ENCODE results near the gene PLEKHG2.
"Not testable (repeated sequence)": the region's sequence is repeated elsewhere in the genome, so short reads cannot be mapped to it uniquely, and the experiment has no call there.

Gene PLEKHG2

DNA sequence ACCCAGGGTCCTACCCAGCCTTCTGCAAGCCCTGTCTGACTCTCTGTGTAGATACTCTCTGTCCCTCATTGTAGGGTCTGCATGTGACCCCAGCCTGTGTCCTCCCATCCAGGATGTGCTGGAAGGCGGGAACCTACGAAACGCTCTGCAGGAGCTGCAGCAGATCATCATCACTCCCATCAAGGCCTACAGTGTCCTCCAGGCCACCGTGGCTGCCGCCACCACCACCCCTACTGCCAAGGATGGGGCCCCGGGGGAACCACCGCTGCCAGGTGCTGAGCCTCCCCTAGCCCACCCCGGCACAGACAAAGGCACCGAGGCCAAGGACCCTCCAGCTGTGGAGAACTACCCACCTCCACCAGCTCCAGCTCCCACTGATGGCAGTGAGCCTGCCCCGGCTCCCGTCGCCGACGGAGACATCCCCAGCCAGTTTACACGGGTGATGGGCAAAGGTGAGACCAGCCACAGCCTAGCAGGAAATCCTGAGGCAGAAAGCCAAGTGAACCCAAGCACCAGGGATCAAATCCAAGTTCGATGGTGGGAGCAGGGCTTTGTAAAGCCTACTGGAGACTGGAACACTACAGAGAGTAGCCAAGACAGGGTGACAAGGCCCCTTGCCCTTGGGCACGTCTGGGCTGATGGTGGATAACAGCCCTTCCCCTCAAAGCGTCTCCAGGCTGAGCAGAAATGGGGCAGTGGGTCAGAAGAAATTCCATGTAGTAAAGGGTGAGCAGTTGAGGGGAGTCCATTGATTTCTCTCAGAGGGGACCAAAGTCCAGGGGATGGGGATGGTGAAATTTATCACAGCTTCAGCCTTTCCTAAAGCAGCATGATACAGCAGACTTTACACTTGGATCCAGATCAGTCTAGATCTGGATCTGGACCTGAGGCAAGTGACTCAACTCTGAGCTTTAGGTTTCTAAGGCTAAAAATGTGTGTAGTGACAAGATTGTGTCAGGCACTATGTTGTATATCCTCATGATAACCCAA is 34.8 kb upstream of the PLEKHG2 start:
- no peak overlapping the region for H3K4me3 ChIP-seq (ENCODE audit: low read depth, low read length)
- no peak overlapping the region for H3K9ac ChIP-seq (ENCODE audit: low read length)
- H3K27ac ChIP-seq (ENCODE audit: low read depth, low read length): no peak overlapping the region
- H3K4me1 ChIP-seq (ENCODE audit: control insufficient read depth, insufficient read depth, low read length): no peaks in the 10 kb centered on the region
- peaks cover 89% of the 10 kb centered on the region for H3K36me3 ChIP-seq (ENCODE audit: control insufficient read depth, insufficient read depth, low read length)
- no peaks in the 10 kb centered on the region for H3K27me3 ChIP-seq (ENCODE audit: control insufficient read depth, insufficient read depth, low read length)
- no peaks in the 10 kb centered on the region for H3K9me3 ChIP-seq (ENCODE audit: control insufficient read depth, insufficient read depth, low read depth, low read length)

DNA sequence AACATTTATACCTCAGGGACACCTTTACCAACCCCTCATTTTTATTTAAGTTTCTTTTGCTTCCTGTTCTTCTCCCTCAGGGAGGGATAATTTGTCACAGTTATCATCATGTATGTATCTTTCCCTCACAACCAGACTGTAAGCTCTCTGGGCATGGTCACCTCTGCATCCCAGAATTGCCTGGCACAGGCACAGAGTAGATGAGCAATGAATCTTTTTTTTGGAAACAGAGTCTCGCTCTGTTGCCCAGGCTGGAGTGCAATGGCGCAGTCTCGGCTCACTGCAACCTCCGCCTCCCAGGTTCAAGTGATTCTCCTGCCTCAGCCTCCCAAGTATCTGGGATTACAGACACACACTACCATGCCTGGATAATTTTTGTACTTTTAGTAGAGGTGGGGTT is 33.1 kb upstream of the PLEKHG2 start:
- not testable (repeated sequence) for H3K4me1 ChIP-seq (ENCODE audit: control insufficient read depth, insufficient read depth, low read length); H3K27ac ChIP-seq (ENCODE audit: low read depth, low read length); H3K9me3 ChIP-seq (ENCODE audit: control insufficient read depth, insufficient read depth, low read depth, low read length); H3K4me3 ChIP-seq (ENCODE audit: low read depth, low read length); H3K27me3 ChIP-seq (ENCODE audit: control insufficient read depth, insufficient read depth, low read length); H3K9ac ChIP-seq (ENCODE audit: low read length)
- H3K36me3 ChIP-seq (ENCODE audit: control insufficient read depth, insufficient read depth, low read length): peaks cover 94% of the 10 kb centered on the region

DNA sequence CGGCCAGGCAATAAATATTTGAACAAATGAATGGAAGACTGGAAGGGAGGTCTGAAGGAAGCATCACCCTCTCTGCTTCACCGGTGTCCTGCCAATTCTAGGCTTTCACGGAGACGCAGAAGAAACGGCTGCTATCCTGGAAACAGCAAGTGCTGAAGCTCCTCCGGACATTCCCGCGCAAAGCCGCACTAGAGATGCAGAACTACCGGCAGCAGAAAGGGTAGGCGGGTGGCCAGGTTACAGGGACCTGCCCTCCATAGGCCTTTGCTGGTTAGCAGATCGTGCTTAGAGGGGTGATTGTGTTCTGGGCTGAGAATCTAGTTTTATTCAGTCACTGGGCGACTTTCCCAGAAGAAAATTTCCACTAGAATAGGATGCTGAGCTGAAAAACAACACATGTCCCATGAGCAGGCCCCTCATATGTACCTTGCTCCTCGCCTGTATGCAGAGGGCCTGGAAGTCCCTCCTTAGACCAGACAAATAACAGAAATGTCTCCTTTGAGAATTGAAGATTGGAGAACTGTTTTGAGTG is 32.5 kb upstream of the PLEKHG2 start:
- Histone ChIP-seq H3K9me3 (ENCODE audit: control insufficient read depth, insufficient read depth, low read depth, low read length) (no peaks in the 10 kb centered on the region), H3K4me3 (ENCODE audit: low read depth, low read length) (no peak overlapping the region), H3K9ac (ENCODE audit: low read length) (no peak overlapping the region), H3K27ac (ENCODE audit: low read depth, low read length) (no peak overlapping the region), H3K36me3 (ENCODE audit: control insufficient read depth, insufficient read depth, low read length) (peaks cover 96% of the 10 kb centered on the region), H3K4me1 (ENCODE audit: control insufficient read depth, insufficient read depth, low read length) (no peaks in the 10 kb centered on the region), H3K27me3 (ENCODE audit: control insufficient read depth, insufficient read depth, low read length) (no peaks in the 10 kb centered on the region)

DNA sequence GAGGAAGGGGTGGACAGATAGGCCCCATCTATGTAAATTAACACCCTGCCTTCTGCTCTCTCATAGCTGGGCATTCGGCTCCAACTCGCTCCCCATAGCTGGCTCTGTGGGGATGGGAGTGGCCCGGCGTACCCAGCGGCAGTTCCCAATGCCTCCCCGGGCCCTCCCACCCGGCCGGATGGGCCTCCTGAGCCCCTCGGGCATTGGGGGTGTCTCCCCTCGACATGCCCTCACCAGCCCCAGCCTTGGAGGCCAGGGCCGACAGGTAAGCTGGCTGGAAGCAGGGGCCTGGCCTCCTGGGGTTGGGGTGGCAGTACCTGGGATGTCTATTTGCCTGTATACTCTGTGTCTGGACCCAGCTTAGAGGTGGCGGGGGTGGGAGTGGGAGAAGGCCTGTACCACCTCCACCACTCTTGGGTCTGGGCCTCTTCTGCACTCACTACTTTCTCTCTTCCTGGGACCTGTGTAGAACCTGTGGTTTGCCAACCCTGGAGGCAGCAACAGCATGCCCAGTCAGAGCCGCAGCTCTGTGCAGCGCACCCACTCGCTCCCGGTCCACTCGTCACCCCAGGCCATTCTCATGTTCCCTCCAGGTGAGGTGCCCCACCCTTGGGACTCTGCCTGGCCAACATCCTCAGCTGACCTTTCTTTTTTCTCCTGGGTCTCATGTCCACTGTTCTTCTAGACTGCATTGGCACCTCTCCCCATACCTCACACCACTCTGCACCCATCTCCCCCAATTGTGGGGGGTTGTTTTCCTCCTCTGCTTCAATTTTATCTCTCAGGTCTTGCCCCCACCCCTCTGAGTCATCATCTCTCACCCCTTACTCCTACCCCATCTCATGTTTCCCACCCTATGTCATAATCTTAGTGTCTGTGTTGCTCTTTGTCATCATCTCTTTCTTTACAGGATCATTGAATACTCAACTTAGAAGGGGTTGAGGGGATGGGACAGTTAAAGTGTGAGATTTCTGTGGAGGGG is 31.7 kb upstream of the PLEKHG2 start:
- Histone ChIP-seq H3K4me1 (ENCODE audit: control insufficient read depth, insufficient read depth, low read length) (no peaks in the 10 kb centered on the region), H3K36me3 (ENCODE audit: control insufficient read depth, insufficient read depth, low read length) (peaks cover 96% of the 10 kb centered on the region), H3K27me3 (ENCODE audit: control insufficient read depth, insufficient read depth, low read length) (no peaks in the 10 kb centered on the region), H3K9me3 (ENCODE audit: control insufficient read depth, insufficient read depth, low read depth, low read length) (no peaks in the 10 kb centered on the region), H3K4me3 (ENCODE audit: low read depth, low read length) (no peak overlapping the region), H3K9ac (ENCODE audit: low read length) (no peak overlapping the region), H3K27ac (ENCODE audit: low read depth, low read length) (no peak overlapping the region)

DNA sequence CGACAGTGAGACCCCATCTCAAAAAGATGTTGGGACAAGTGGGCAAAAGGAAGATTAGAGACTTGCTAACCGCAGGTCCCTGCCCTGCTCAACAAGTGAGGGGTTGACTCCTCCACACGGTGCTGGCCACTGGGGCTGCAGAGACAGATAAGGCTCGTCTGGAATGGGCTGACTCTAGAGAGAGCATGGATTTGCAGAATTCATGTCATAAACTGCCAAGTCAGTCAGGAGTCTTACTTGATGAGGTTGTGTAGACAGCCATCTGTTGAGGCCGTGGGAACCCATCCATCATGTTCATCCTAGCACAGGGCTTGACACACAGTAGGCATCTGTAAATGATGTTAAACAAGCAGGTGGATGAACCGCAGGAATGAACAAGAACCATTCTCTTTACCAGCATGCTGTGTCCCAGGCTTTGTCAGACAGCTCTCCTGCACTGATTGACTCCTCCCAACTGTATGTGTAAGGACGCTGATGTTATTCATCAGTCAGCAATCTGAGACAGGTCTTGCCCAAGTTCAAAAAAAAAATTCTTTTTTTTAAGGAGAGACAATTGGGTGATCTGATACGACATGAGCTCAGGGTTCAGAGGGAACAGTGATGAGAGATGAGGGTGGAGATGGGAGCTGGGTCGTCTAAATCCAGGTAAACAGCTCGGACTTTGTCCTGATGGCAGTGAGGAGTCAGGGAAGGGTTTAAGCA is 30.4 kb upstream of the PLEKHG2 start:
- no peak overlapping the region for H3K27ac ChIP-seq (ENCODE audit: low read depth, low read length)
- no peaks in the 10 kb centered on the region for H3K4me1 ChIP-seq (ENCODE audit: control insufficient read depth, insufficient read depth, low read length)
- no peak overlapping the region for H3K4me3 ChIP-seq (ENCODE audit: low read depth, low read length)
- peaks cover 96% of the 10 kb centered on the region for H3K36me3 ChIP-seq (ENCODE audit: control insufficient read depth, insufficient read depth, low read length)
- no peak overlapping the region for H3K9ac ChIP-seq (ENCODE audit: low read length)
- no peaks in the 10 kb centered on the region for H3K27me3 ChIP-seq (ENCODE audit: control insufficient read depth, insufficient read depth, low read length)
- H3K9me3 ChIP-seq (ENCODE audit: control insufficient read depth, insufficient read depth, low read depth, low read length): no peaks in the 10 kb centered on the region

DNA sequence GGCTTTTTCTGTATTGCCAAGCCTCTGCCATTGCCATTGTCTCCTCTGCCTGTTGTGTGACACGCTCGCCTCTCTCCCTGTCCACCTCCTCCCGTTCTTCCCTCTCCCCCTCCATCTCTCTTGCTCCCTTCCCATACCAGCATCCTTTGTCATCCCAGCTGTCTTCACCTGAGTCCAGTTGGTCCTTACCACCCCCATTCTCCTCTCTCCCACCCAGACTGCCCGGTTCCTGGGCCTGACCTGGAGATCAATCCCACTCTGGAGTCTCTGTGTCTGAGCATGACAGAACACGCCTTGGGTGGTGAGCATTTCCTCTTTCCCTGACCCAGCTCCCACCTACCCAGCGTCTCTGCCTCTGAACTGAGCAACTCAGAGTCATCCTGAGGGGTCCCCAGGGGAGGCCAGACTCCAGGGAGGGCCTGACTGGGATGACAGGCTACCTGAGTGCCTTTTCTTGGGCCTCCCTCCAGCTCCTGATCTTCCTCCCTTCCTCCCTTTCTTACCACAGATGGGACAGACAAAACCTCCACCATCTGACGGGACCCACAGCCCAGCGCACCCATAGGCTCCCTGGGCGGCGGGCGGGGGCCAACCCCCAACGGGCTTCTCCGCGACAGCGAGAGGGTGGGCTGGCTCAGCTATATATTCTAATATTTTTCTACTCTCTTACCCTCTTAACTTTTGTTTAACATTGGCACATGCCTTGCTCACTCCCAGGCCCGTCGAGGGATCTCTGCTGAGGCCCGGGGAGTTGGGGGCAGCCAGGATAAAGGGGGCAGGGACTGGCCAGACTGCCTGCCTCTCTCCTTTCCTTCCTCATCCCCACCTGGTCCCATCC is 29.3 kb upstream of the PLEKHG2 start:
- Histone ChIP-seq H3K27me3 (ENCODE audit: control insufficient read depth, insufficient read depth, low read length) (no peaks in the 10 kb centered on the region), H3K27ac (ENCODE audit: low read depth, low read length) (no peak overlapping the region), H3K4me3 (ENCODE audit: low read depth, low read length) (no peak overlapping the region), H3K9ac (ENCODE audit: low read length) (no peak overlapping the region), H3K9me3 (ENCODE audit: control insufficient read depth, insufficient read depth, low read depth, low read length) (no peaks in the 10 kb centered on the region), H3K36me3 (ENCODE audit: control insufficient read depth, insufficient read depth, low read length) (peaks cover 94% of the 10 kb centered on the region), H3K4me1 (ENCODE audit: control insufficient read depth, insufficient read depth, low read length) (no peaks in the 10 kb centered on the region)

DNA sequence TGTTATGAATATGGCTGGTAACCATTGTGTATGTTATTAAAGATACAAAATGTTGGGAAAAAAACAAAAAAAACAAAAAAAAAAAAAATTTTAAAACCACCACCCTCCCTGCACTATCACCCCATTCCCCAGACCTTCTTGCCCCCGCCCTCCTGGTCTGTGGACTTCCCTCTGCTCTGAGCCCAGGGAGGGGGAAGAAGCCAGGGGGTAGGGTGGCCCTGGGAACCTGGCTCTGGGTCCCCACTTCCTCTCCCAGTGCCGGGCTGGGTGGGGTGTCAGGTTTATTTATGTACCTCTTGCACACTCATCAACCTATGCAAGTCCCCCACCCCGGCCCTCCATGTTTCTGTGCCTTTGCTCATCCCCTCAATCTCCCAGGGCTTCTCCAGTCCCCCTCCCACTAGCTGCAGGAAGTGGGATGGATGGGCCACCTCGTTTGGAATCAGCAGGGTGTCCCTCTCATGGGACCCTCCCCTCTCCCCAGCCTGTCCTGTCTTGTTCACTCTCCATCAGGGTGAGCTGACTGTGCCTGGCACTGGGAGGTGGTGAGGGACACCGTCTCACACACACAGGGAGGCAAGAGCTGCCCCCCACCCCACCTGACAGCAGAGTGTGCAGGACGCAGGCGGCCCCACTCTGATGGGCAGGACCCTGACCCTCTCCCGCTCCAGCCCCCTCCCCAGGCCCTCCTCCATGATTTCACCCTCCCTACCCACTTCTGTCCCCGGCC is 27.5 kb upstream of the PLEKHG2 start:
- H3K4me1 ChIP-seq (ENCODE audit: control insufficient read depth, insufficient read depth, low read length): peaks cover 3% of the 10 kb centered on the region; the same call in 1 of the 2 replicates
- no peaks in the 10 kb centered on the region for H3K9me3 ChIP-seq (ENCODE audit: control insufficient read depth, insufficient read depth, low read depth, low read length)
- no peaks in the 10 kb centered on the region for H3K27me3 ChIP-seq (ENCODE audit: control insufficient read depth, insufficient read depth, low read length)
- no peak overlapping the region for H3K9ac ChIP-seq (ENCODE audit: low read length)
- H3K36me3 ChIP-seq (ENCODE audit: control insufficient read depth, insufficient read depth, low read length): peaks cover 92% of the 10 kb centered on the region
- no peak overlapping the region for H3K27ac ChIP-seq (ENCODE audit: low read depth, low read length)
- no peak overlapping the region for H3K4me3 ChIP-seq (ENCODE audit: low read depth, low read length)

DNA sequence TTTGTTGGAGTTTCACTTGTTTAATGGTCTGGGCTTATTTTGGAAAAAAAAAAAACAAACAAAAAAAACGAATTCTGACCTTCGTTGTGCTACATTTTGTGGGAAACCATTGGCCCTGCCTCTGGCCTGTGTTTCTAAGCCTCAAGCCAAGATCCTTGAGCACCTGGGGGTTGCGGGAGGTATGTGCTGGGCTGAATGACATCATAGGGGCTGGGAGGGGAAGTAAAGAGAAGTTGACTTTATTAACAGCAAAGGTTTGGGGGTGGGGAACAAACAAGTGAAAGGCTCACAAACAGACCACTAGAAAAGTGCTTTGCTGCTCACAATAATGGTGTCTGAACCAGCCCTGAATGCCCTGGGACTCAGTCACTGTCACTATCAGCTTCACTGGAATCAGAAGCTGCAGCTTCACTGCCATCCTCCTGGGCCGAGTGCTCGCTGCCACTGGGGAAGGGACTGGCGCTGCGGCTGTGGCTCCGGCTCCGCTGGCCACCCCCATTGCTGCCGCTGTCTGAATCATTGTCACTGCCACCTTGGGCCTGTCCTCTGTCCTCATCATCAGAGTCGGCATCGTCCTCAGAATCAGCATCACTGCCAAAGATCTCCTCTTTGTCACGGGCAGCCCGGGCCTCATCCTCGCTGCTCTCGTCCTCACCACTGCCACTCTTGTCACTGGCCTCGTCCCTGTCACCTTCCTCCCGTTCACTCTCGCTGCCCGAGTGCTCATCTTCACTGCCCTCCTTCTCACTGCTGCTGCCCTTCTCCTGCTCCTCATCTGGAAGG is 26.6 kb upstream of the PLEKHG2 start:
- no peaks in the 10 kb centered on the region for H3K9me3 ChIP-seq (ENCODE audit: control insufficient read depth, insufficient read depth, low read depth, low read length)
- no peaks in the 10 kb centered on the region for H3K27me3 ChIP-seq (ENCODE audit: control insufficient read depth, insufficient read depth, low read length)
- H3K9ac ChIP-seq (ENCODE audit: low read length): no peak overlapping the region
- no peak overlapping the region for H3K27ac ChIP-seq (ENCODE audit: low read depth, low read length)
- peaks cover 5% of the 10 kb centered on the region; the same call in 1 of the 2 replicates for H3K4me1 ChIP-seq (ENCODE audit: control insufficient read depth, insufficient read depth, low read length)
- H3K4me3 ChIP-seq (ENCODE audit: low read depth, low read length): no peak overlapping the region
- H3K36me3 ChIP-seq (ENCODE audit: control insufficient read depth, insufficient read depth, low read length): peaks cover 84% of the 10 kb centered on the region

DNA sequence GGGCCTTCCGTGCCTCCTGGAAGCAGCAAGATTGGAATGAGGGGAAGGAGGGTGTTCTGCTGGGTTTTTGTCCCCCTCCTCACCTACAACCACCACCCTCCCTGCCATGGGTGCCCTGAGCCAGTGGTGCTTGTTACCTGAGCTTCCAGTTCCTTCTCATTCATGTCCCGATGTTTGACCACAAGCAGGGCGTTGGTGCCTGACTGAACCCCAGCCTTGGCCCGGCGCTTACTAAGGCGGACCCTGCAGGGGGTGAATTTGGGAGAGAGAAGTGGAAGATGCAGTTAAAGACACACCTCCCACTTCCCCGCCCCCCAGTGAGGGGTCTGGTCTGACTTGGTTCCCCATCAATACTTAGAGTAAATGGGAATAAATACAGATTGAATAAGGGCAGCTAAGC is 25.9 kb upstream of the PLEKHG2 start:
- H3K27me3 ChIP-seq (ENCODE audit: control insufficient read depth, insufficient read depth, low read length): no peaks in the 10 kb centered on the region
- H3K36me3 ChIP-seq (ENCODE audit: control insufficient read depth, insufficient read depth, low read length): peaks cover 77% of the 10 kb centered on the region
- H3K9me3 ChIP-seq (ENCODE audit: control insufficient read depth, insufficient read depth, low read depth, low read length): no peaks in the 10 kb centered on the region
- H3K27ac ChIP-seq (ENCODE audit: low read depth, low read length): no peak overlapping the region
- no peak overlapping the region for H3K9ac ChIP-seq (ENCODE audit: low read length)
- H3K4me3 ChIP-seq (ENCODE audit: low read depth, low read length): no peak overlapping the region
- H3K4me1 ChIP-seq (ENCODE audit: control insufficient read depth, insufficient read depth, low read length): peaks cover 5% of the 10 kb centered on the region; the same call in 1 of the 2 replicates

Measured in HUES6 (cell line).